Endothelial cell of umbilical vein (primary cell): ENCODE measurements around the gene PRR5. TPM values are rescaled to one million over a fixed set of nuclear protein-coding genes. Genes with fewer than 3 reads are reported as not detected.

Source experiments
- BruUV-seq: library from RNA; stranded (reverse); fragments of 400-500 nt; replicated peaks from 2 replicates; lab custom pipeline; 2021; lab: Mats Ljungman, UMichigan
- CTCF ChIA-PET: fragments of 300-600, 350-600 bp; sonication (Branson Sonifier 250); formaldehyde crosslinking; loops from one replicate; lab custom pipeline; 2021; ENCODE audit warnings: antibody characterized with exemption, inconsistent platforms; lab: Charles Lee
- POLR2A ChIA-PET: fragments of 300-600, 350-600 bp; sonication (Branson Sonifier 250); formaldehyde crosslinking; loops from one replicate; lab custom pipeline; 2021; ENCODE audit warnings: antibody characterized with exemption, inconsistent platforms; lab: Charles Lee
- DNase-seq: peaks from one replicate; pipeline ENCODE4 v3.0.0-alpha.2; 2011; ENCODE audit warnings: low read depth, low spot score
- FAIRE-seq: peaks from 2 replicates; lab custom pipeline; 2011; peaks lifted over from hg19 to GRCh38; lab: Jason Lieb, UNC
- H2AFZ ChIP-seq: 2 replicates; pipeline ENCODE4 v1.6.0; 2012; ENCODE audit warnings: low read depth, low read length, control low read depth, inconsistent platforms
- H3K27ac ChIP-seq: 2 replicates; pipeline ENCODE4 v1.5.1; 2011; ENCODE audit warnings: low read depth, mild to moderate bottlenecking, control low read depth, low read length, moderate library complexity; ENCODE audit not compliant: insufficient read depth
- H3K27me3 ChIP-seq, 2 experiments: 2 replicates each; pipeline versions ENCODE4 v1.6.0 to v1.6.1; 2011; ENCODE audit warnings: low read length in 2 of 2, mixed read lengths in 1 of 2; ENCODE audit not compliant: control insufficient read depth in 2 of 2, insufficient read depth in 2 of 2
- H3K36me3 ChIP-seq, 2 experiments: 2 replicates in 1 of 2; 3 replicates in 1 of 2; pipeline ENCODE4 v1.5.1; 2011; ENCODE audit warnings: low read length in 2 of 2, mild to moderate bottlenecking in 1 of 2, moderate library complexity in 1 of 2; ENCODE audit not compliant: control insufficient read depth in 2 of 2, insufficient read depth in 2 of 2; ENCODE audit errors: extremely low read depth in 1 of 2
- H3K4me1 ChIP-seq: 3 replicates; pipeline ENCODE4 v1.5.1; 2011; ENCODE audit warnings: mild to moderate bottlenecking, low read length; ENCODE audit not compliant: control insufficient read depth, insufficient read depth; ENCODE audit errors: extremely low read depth
- H3K4me2 ChIP-seq: 2 replicates; pipeline ENCODE4 v1.6.1; 2011; ENCODE audit warnings: low read length, control low read depth, mixed read lengths; ENCODE audit not compliant: insufficient read depth
- H3K4me3 ChIP-seq, 3 experiments: fragments of 200-600 bp in 1 of 3; sonication (generic), shearing (Covaris generic) in 1 of 3; replicated peaks in 1 of 3; 2 replicates each; pipeline ENCODE4 v1.5.1; 2011 to 2016; ENCODE audit warnings: control low read depth in 3 of 3, low read length in 3 of 3, mild to moderate bottlenecking in 2 of 3, inconsistent platforms in 1 of 3, low read depth in 1 of 3, moderate library complexity in 1 of 3; ENCODE audit not compliant: insufficient read depth in 1 of 3
- H3K79me2 ChIP-seq: 2 replicates; pipeline ENCODE4 v1.6.0; 2012; ENCODE audit warnings: low read length, inconsistent platforms; ENCODE audit not compliant: control insufficient read depth, insufficient read depth
- H3K9ac ChIP-seq: replicated peaks from 2 replicates; pipeline ENCODE3; 2011; ENCODE audit warnings: low read length, control low read depth; ENCODE audit not compliant: insufficient read depth; ENCODE audit errors: extremely low read depth
- H3K9me1 ChIP-seq: replicated peaks from 3 replicates; pipeline ENCODE4 v1.6.0; 2011; ENCODE audit warnings: mild to moderate bottlenecking, low read length; ENCODE audit not compliant: control insufficient read depth, insufficient read depth; ENCODE audit errors: extremely low read depth
- H3K9me3 ChIP-seq: replicated peaks from 2 replicates; pipeline ENCODE4 v1.5.1; 2012; ENCODE audit warnings: low read length, inconsistent platforms; ENCODE audit not compliant: control insufficient read depth, insufficient read depth
- H4K20me1 ChIP-seq: replicated peaks from 2 replicates; pipeline ENCODE3; 2011; ENCODE audit warnings: mild to moderate bottlenecking, low read length; ENCODE audit not compliant: control insufficient read depth, insufficient read depth; ENCODE audit errors: extremely low read depth
- EZH2 ChIP-seq: IDR thresholded peaks from 2 replicates; pipeline ENCODE4 v1.6.1; 2012; ENCODE audit warnings: borderline replicate concordance, low read depth, mild to moderate bottlenecking, moderate library complexity, low read length, inconsistent platforms; ENCODE audit not compliant: severe bottlenecking
- FOS ChIP-seq: IDR thresholded peaks from 2 replicates; pipeline ENCODE4 v1.6.1; 2011; ENCODE audit warnings: mild to moderate bottlenecking, low read length, moderate library complexity, borderline replicate concordance; ENCODE audit not compliant: insufficient read depth
- GATA2 ChIP-seq: IDR thresholded peaks from 2 replicates; pipeline ENCODE4 v1.7.0; 2011; ENCODE audit warnings: low read depth, mild to moderate bottlenecking, moderate library complexity, mixed read lengths, low read length; ENCODE audit not compliant: insufficient read length, insufficient read depth
- JUN ChIP-seq: IDR thresholded peaks from 2 replicates; pipeline ENCODE4 v1.6.1; 2011; ENCODE audit warnings: borderline replicate concordance, low read depth; ENCODE audit not compliant: insufficient read length, insufficient read depth
- MYC ChIP-seq: IDR thresholded peaks from one replicate; pipeline ENCODE4 v1.6.1; 2011; ENCODE audit warnings: mild to moderate bottlenecking, low read depth, low read length
- POLR2A ChIP-seq: IDR thresholded peaks from 2 replicates; pipeline ENCODE4 v1.6.1; 2012; ENCODE audit warnings: low read depth, mild to moderate bottlenecking, control low read depth, low read length
- POLR2AphosphoS5 ChIP-seq: IDR thresholded peaks from 2 replicates; pipeline ENCODE4 v1.6.1; 2012; ENCODE audit warnings: low read depth, mild to moderate bottlenecking, control low read depth, low read length, moderate library complexity; ENCODE audit not compliant: insufficient read depth
- dilution Hi-C: fragments of 300-500 bp; cut with MboI; formaldehyde crosslinking; loops from one replicate; pipeline ENCODE4 v1.15.0; 2019; ENCODE audit warnings: low sequenced_read_pairs; ENCODE audit not compliant: extremely low pct_ligation_motif_present
- intact Hi-C: fragments of 100-400 bp; cut with micrococcal nuclease; formaldehyde crosslinking; loops from one replicate; pipeline ENCODE4 v1.10.0; 2022
- polyA plus RNA-seq, 4 experiments: library from polyadenylated mRNA; depleted of rRNA in 3 of 4; stranded (reverse) in 3 of 4; unstranded in 1 of 4; fragments of >200 nt; gene quantifications; 2 replicates each; pipeline versions ENCODE4 v1.2.1 to v1.2.3, GENCODE V29; 2011 to 2012; ENCODE audit warnings: missing spikeins in 1 of 4
- total RNA-seq: library from RNA; stranded (reverse); gene quantifications from 2 replicates; pipeline ENCODE4 v1.2.3, GENCODE V29; 2021
- TF ChIP-seq, protein P1 (sequence below), 2 donors: IDR thresholded peaks; 1 replicate in 1 of 2; 2 replicates in 1 of 2; pipeline ENCODE4 v1.5.1; 2011; ENCODE audit warnings: low read length in 2 of 2, mild to moderate bottlenecking in 2 of 2, moderate library complexity in 2 of 2, control low read depth in 1 of 2, inconsistent platforms in 1 of 2, low read depth in 1 of 2; ENCODE audit not compliant: insufficient read depth in 1 of 2; ENCODE audit errors: extremely low read depth in 1 of 2
- TF ChIP-seq, protein P2 (sequence below): IDR thresholded peaks from 2 replicates; pipeline ENCODE4 v1.6.1; 2011; ENCODE audit not compliant: insufficient read depth, insufficient read length

PRR5 gene
- total and polyA plus RNA-seq, 2 donors (not counting 3 experiments of a cell fraction or from before 2014, with no cell fraction given), result 4.3 to 9.0 TPM

GRCh38 chr22:44759001-44759400, 57.0 kb downstream of the PRR5 start:
- no peak overlapping the region for H3K4me3 ChIP-seq
- H3K27me3 ChIP-seq, result peaks cover 9 to 10% of the 10 kb centered on the region in 2 experiments
- no peaks in the 10 kb centered on the region for H4K20me1 ChIP-seq
- no peak overlapping the region for H3K9ac ChIP-seq
- ChIA-PET CTCF (no interaction called here), POLR2A (no interaction called here)
- H3K9me1 ChIP-seq, result no peaks in the 10 kb centered on the region
- TF ChIP-seq, protein P1, sequence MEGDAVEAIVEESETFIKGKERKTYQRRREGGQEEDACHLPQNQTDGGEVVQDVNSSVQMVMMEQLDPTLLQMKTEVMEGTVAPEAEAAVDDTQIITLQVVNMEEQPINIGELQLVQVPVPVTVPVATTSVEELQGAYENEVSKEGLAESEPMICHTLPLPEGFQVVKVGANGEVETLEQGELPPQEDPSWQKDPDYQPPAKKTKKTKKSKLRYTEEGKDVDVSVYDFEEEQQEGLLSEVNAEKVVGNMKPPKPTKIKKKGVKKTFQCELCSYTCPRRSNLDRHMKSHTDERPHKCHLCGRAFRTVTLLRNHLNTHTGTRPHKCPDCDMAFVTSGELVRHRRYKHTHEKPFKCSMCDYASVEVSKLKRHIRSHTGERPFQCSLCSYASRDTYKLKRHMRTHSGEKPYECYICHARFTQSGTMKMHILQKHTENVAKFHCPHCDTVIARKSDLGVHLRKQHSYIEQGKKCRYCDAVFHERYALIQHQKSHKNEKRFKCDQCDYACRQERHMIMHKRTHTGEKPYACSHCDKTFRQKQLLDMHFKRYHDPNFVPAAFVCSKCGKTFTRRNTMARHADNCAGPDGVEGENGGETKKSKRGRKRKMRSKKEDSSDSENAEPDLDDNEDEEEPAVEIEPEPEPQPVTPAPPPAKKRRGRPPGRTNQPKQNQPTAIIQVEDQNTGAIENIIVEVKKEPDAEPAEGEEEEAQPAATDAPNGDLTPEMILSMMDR (IDR thresholded peaks at IDR 0.05; ENCODE audit: extremely low read depth in 1 of 2, insufficient read depth in 1 of 2, low read depth in 1 of 2, low read length in 2 of 2), result no peak
- TF ChIP-seq JUN, result no peak
- TF ChIP-seq POLR2AphosphoS5, result no peak
- no peak for TF ChIP-seq FOS
- TF ChIP-seq POLR2A, result no peak
- TF ChIP-seq, protein P2, sequence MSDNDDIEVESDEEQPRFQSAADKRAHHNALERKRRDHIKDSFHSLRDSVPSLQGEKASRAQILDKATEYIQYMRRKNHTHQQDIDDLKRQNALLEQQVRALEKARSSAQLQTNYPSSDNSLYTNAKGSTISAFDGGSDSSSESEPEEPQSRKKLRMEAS, result no peak
- TF ChIP-seq EZH2, result no peak
- TF ChIP-seq MYC, result no peak
- no peak for TF ChIP-seq GATA2
- H3K9me3 ChIP-seq, result no peaks in the 10 kb centered on the region
- dilution Hi-C loops, result no loop called here
- no peak overlapping the region for H2AFZ ChIP-seq
- FAIRE-seq (no peak), DNase-seq (no peak)
- H3K4me1 ChIP-seq, result no peaks in the 10 kb centered on the region
- no TSS peak for BruUV-seq
- no peak overlapping the region for H3K27ac ChIP-seq
- H3K4me2 ChIP-seq, result no peak overlapping the region
- no peaks in the 10 kb centered on the region for H3K36me3 ChIP-seq
- intact Hi-C loops, result no loop called here
- no peaks in the 10 kb centered on the region for H3K79me2 ChIP-seq
